CD4-positive, alpha-beta T cell treated with Interleukin-1 beta for 1 hour (primary cell): ENCODE measurements around the gene GABBR2.
"Not testable (repeated sequence)": the region's sequence is repeated elsewhere in the genome, so short reads cannot be mapped to it uniquely, and the experiment has no call there.

Experiments
- DNase-seq, 2 donors: peaks; one replicate each; pipeline ENCODE4 v3.0.0-alpha.2; 2020 to 2022

The GABBR2 gene

GRCh38 chr9:98591696-98592095 lies 117.0 kb downstream of the GABBR2 start:
- DNase-seq, result no peak

DNA sequence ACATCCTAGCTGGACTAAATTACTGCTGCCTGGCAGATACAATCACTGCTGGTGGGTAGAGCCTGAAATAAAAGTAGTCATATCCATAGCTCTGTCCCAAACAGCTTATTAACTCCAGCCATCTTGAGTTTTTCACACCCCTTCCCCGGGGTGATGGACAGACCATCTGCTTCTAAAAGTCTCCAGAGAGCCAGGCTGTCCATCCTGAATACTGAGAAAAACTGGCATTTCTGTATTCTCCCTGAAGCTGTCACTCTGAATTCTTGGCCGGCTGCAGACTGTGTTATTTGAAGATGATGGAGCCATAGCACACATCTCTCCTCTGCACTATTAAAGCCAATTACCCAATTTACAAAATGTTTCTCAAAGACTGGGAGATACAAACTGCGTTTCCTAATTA lies 118.6 kb downstream of the GABBR2 start:
- DNase-seq, result no peak

- no peak for DNase-seq
Measured at GRCh38 chr9:98589102-98589501, 119.6 kb downstream of the GABBR2 start.

DNA sequence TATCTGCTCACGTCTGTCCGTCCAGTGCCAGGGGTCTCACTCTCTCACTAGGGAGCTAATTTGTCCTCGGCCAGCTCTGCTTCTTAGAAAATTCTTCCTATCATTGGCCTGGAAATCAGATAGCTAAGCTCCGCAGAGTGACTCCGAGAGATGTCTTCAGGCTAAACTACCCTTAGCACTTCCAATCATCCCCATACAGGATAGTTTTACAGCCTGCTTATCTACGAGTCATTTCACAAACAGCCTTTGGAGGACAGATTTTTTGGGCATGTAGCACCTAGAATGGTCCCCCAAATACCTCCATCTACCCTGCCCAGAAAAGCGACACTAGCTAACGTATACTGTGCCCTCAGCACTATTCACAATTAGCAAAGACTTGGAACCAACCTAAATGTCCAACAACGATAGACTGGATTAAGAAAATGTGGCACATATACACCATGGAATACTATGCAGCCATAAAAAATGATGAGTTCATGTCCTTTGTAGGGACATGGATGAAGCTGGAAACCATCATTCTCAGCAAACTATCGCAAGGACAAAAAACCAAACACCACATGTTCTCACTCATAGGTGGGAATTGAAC lies 123.8 kb downstream of the GABBR2 start:
- DNase-seq, result not testable (repeated sequence)

GRCh38 chr9:98584059-98584458 lies 124.7 kb downstream of the GABBR2 start:
- DNase-seq, result no peak

DNA sequence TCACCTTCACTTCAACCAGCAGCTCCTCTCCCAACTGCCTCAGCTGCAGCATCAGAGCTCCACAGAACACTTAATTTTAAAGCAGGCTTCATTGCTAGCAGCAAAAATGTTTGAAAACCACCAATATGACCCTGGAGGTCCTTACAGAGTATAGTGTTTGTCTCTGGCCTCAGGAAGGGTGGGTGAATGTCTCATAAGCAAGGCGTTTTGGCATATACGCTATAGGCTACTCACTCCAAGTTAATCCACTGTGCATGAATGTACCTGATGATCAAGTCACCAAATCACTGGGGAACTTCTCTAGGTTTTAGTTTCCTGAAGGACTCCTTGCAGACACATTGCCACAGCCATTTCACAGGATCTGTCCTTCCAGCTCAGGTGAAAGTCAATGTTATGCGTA lies 125.3 kb downstream of the GABBR2 start:
- DNase-seq, result no peak

DNA sequence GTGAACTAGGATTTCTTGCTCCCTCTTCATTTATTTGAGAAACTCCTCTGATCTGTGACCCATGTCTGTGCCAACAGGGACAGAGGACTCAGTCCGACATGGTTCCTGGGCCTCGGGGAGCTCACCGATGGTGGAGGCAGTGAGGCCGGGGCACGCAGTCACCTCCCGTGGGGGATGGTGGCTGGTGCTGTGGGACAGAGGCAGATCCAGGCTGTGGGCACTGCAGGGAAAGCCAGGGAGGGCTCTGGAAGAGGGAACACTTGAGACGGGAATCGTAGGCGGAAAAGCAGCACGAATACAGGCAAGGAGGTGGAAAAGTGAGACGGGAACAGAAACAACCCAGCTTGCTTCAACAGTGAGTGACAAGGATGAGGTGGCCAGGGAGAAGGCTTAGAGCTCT lies 127.8 kb downstream of the GABBR2 start:
- no peak for DNase-seq

DNA sequence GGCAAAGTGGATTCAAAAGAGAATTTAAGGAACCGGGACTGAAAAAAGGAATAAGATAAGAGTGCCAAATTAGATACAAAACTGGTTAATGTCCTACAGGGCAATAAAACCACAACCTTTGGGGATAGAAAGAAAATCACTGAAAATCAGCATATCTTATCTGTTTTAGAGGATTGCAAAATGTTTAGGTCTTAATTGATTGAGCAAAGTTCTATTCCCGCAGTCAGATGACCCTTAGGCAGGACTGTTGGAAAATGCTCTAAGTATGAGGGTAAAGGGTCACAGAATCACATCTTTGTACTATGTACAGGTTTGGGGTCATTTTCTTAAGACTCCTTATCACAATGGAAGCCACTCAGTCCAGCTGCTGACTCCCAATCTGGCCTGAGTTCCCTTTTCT lies 129.0 kb downstream of the GABBR2 start:
- DNase-seq, result no peak

GRCh38 chr9:98577446-98577845 lies 131.3 kb downstream of the GABBR2 start:
- no peak for DNase-seq

GRCh38 chr9:98576859-98577258 lies 131.9 kb downstream of the GABBR2 start:
- no peak for DNase-seq

GRCh38 chr9:98576354-98576753 lies 132.4 kb downstream of the GABBR2 start:
- no peak for DNase-seq

- DNase-seq, result peak in 1 of 2 donors; percentile 3
Measured at GRCh38 chr9:98575379-98576346, 133.1 kb downstream of the GABBR2 start.

DNA sequence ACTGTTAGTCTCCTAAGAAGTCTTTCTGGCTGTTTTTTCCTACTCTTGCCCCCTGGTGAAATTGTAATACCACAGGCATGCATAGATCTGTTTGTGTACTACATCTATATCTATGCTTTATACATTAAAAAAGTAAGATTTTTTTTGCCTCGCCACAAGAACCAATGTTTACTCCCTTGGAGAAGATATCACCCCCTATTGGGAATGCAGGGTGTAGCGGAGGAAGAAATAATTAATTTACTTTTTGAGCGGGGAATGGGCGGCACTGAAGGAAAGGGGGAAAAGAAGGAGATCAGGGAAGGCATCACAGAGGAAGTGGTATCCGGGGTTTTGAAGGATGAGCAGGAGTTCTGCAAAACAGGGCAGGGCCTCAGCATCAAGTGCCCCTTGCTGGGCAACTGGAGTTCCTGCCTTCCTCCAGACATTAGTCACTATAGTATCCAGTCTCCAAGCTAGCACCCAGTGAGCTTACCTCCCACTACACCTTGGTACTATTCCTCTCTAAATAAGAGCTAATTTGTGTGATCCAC lies 134.9 kb downstream of the GABBR2 start:
- DNase-seq, result no peak

DNA sequence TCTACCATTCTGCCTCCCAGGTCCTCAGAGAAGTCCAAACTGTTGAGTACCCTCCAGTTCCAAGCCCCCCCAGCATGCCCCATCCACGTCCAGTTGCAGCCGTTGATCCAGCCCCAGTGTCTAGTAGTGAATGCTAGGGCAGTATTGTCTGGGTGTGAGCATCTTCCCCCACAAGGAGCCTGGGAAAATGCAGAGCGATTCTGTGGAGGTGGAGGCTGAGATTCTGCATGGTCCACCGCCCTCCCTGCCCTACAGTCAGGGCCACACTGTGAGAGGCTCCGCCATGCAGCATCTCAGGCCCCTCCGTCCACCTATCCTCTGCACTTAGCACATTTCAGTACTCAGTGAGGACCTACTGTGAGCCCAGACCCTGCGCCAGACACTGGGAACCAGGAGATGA lies 135.9 kb downstream of the GABBR2 start:
- no peak for DNase-seq

DNA sequence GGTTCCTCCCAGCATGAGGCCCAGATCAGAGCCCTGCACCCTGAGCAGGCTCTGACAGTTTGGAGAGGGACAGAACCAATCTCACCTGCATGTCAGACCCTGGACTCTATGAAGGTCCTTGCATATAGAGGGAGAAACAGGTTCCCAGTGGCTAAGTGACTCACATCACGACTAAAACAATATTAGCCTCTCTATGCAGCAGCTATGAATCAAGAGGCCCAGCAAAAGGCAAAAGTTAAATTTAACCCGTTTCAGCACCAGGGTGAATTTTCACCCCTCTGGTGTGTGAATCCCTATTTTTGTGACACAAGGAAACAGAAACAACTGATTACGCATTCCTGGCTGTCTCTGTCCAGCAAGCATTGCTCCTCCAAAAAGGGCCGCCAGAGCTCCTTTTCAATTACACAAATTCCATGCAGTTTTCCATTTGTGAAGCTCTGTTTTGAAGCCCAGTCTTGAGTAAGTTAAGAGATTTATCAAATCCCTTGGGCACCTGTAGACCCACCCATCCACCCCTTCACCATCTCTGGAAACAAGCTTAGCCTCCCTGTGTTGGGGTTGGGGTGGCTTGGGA lies 136.6 kb downstream of the GABBR2 start:
- no peak for DNase-seq

GRCh38 chr9:98571643-98572042 lies 137.1 kb downstream of the GABBR2 start:
- no peak for DNase-seq

DNA sequence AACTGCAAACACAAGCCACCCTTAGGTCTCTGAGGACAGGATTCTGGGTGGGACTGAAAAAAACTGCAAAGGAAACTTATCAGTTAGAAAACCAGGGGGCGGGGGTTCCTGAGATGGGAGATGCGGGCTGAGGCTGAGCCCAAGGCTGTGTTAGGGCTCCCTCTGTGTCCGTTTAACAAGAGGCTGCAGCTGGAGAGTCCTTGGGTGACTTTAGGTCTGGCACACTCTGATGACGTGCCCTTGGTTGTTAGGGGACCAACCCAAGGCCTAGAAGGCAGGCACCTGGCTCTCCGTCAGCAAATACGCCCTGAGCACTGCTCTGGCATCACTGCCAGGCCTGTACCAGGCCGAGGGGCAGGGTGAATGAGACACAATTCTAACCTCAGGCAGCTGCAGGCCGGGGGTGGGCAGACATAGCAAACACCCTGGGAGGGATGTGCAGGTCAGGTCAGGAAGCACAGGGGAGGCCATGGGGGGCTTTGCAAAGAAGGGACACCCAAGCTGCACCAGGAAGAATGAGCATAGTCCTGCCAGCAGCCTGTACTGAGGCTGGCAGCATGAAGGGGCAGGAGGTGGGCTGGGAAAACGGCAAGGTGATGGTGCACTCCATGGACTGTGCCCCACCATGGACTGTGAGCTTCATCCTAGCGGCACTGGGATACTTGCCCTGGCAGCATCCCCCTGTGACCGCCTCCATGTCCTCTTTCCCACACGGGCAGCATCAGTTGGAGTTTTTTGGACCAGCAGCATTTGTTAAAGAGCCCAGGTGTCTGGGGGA lies 137.9 kb downstream of the GABBR2 start:
- no peak for DNase-seq

- DNase-seq, result no peak
Measured at GRCh38 chr9:98570055-98570454, 138.7 kb downstream of the GABBR2 start.

DNA sequence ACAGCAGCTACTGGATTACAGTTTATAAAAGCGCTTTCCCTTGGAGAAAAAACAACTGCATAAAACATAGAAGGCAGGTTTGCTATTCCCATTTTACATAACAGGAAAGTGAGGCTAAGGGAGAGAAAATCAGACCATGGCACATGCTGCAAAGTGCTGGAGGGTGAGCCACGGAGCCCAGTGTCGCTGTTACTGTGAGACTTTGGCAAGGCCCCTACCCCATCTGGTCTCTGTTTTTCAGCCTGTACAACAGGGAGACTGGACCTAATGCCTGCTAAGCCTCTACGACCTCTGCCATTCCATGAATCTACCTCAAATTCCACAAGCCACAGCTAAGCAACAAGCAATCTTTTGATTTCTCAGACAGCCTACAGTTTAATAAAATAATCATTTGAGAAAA lies 139.2 kb downstream of the GABBR2 start:
- DNase-seq, result no peak

GRCh38 chr9:98568909-98569469 lies 139.7 kb downstream of the GABBR2 start:
- no peak for DNase-seq

- no peak for DNase-seq
Measured at GRCh38 chr9:98568234-98568908, 140.4 kb downstream of the GABBR2 start.
